Heart right ventricle (tissue), 16 donors: Measurements from ENCODE around the gene ACBD4. TPM values are rescaled to one million over a fixed set of nuclear protein-coding genes. Genes with fewer than 3 reads are reported as not detected.

Experiments
- ATAC-seq, 8 donors: fragments of 200-7000 bp; cut with Tn5 transposase; one replicate each; pipeline ENCODE4 v1.9.1; 2020; ENCODE audit warnings: mild to moderate bottlenecking in 8 of 8, moderate library complexity in 8 of 8, moderate number of reproducible peaks in 1 of 8
- DNase-seq, 2 donors: peaks; one replicate each; pipeline ENCODE4 v3.0.0-alpha.2; 2020
- H3K27ac ChIP-seq, 10 donors: fragments of 200-600 bp; sonication (generic) in 2 of 10; one replicate each; pipeline versions ENCODE4 v1.5.0 to v1.8.0; 2020 to 2022; ENCODE audit warnings: mild to moderate bottlenecking in 3 of 10
- H3K27me3 ChIP-seq, 7 donors: fragments of 200-600 bp; one replicate each; pipeline ENCODE4 v1.8.0; 2021 to 2022; ENCODE audit warnings: mild to moderate bottlenecking in 2 of 7
- H3K36me3 ChIP-seq, 9 donors: fragments of 200-600 bp; sonication (generic) in 1 of 9; one replicate each; pipeline versions ENCODE4 v1.5.0 to v1.8.0; 2020 to 2022; ENCODE audit warnings: mild to moderate bottlenecking in 2 of 9
- H3K4me1 ChIP-seq, 9 donors: fragments of 200-600 bp; sonication (generic) in 1 of 9; one replicate each; pipeline versions ENCODE4 v1.5.0 to v1.8.0; 2020 to 2022; ENCODE audit warnings: mild to moderate bottlenecking in 4 of 9
- H3K4me3 ChIP-seq, 10 donors: fragments of 200-600 bp; sonication (generic) in 2 of 10; one replicate each; pipeline versions ENCODE4 v1.5.0 to v1.8.0; 2020 to 2022; ENCODE audit warnings: mild to moderate bottlenecking in 7 of 10, moderate library complexity in 2 of 10
- H3K9me3 ChIP-seq, 11 donors: fragments of 200-600 bp in 10 of 11; sonication (generic) in 2 of 11; one replicate each; pipeline versions ENCODE4 v1.5.0 to v1.8.0; 2013 to 2022; ENCODE audit warnings: mild to moderate bottlenecking in 2 of 11, control low read depth in 1 of 11, moderate library complexity in 1 of 11
- CTCF ChIP-seq, 9 donors: fragments of 200-600 bp; sonication (generic) in 2 of 9; IDR thresholded peaks; one replicate each; pipeline versions ENCODE4 v1.5.0 to v1.8.0; 2021 to 2022; ENCODE audit warnings: antibody characterized with exemption in 9 of 9, mild to moderate bottlenecking in 5 of 9, moderate library complexity in 1 of 9
- WGBS, 2 donors: extraction: QIAGEN DNeasy Blood & Tissue Kit; methylation state at CpG; one replicate each; pipeline ENCODE4 v1.1.7; 2013; ENCODE audit warnings: inconsistent platforms in 1 of 2; 5-methylcytosine and 5-hydroxymethylcytosine counted together
- intact Hi-C, 10 donors: fragments of 100-400 bp; cut with DNase I; formaldehyde crosslinking; loops; one replicate each; pipeline versions ENCODE4 v1.11.1 to v1.14.2; 2022
- polyA plus RNA-seq, 2 donors: library from polyadenylated mRNA; stranded (reverse); fragments of 200-250 nt; gene quantifications; one replicate each; pipeline ENCODE4 v1.2.3, GENCODE V29; 2013
- total RNA-seq, 10 donors: library from RNA; stranded (reverse); fragmentation: NEBNext Ultra II Directional in 3 of 10; extraction: Animal tissue kit (Norgen Biotek cat#: 25700) in 3 of 10; gene quantifications; one replicate each; pipeline versions ENCODE4 v1.2.1 to v1.2.4, GENCODE V29; 2021 to 2023
- donor health status: Arrhythmogenic right ventricular cardiomyopathy.
- donor health status: ischemic (EF 13 %, LVEDD 7.1; RV severe dilation, severe dysfunction).
- donor health status: healthy with polysubstance abuse.
- donor health status: DM: no; HTN: yes; CAD: no.
- donor health status: DM: no; HTN: no; CAD: no.
- donor health status: ischemic (EF 25% LVEDD 6.9; RV normal size, moderate dysfunction).
- donor health status: ischemic (EF 25% LVEDD 5.7; RV mildly dilated, moderate dysfunction).
- donor health status: healthy.
- donor health status: DM: yes; HTN: yes; CAD: no.
- donor health status: Ischemic cardiomyopathy.
- donor health status: ischemic (EF 35%, LVEDD 5.7; RV mildly dilated, moderate dysfunction).
- donor health status: nonischemic (EF 11% LVEDD 7.7; RV severe dilation, severe dysfunction).
- donor health status: DM: yes; HTN: yes; CAD: no.
- donor health status: PGD.
- donor health status: ischemic (EF 29% LVEDD 5.4; RV normal size, mild dysfunction).
- donor health status: nonischemic (EF 23%, LVEDD 6.1; RV moderate dilation, normal function).

The ACBD4 gene
- total and polyA plus RNA-seq, 12 donors: 4.2 to 16.7 (median 7.3) TPM

DNA sequence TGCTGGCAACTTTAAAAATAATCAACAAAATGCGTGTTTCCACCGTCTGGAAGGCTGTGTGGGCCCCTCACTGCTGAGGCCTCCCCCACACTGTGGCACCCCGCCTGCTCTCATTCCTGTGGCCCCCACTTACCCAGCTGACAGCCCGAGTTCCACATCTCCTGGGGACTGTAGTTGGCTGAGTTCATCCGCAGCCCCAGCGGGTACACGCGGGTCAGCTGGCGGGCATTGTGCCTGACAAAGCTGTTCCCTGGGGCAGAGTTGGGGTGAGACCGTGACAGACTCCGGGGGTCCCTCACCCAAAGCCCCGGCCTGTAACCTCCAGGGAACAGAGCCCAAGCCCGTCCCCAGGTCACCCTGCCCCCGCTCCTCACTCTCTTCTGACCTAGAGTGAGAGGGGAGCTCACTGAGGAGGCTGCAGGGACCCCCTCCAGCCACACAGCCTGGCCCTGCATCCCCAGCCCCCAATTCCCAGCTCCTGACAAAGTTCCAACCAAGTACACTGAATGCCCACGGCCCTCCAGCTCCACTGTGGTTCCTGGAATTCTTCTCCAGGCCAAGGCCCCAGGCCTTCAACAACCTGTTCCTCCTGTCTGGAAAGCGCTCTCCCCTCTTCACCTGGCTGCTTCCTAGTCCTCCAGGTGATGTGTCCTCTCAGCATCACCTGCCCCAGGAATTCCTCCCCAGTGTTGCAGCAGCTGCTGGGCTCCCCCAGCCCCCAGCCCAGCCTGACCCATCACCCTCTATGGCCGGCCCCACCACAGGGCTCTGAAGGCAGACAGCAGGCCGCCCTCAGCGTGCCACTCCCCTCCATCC lies 21.2 kb upstream of the ACBD4 start:
- Histone ChIP-seq H3K27me3 (no peaks in the 10 kb centered on the region), H3K4me3 (no peak overlapping the region), H3K27ac (no peak overlapping the region), H3K36me3 (peaks cover 0 to 60% (median 0%) of the 10 kb centered on the region in 9 donors), H3K4me1 (peaks cover 5 to 32% (median 24%) of the 10 kb centered on the region in 9 donors), H3K9me3 (no peaks in the 10 kb centered on the region)
- intact Hi-C loops: loop anchor here in 1 of 10 donors (2.0 kb wide), 1 partner anchor 16 kb away; no protein-coding TSS in a partner anchor
- DNase-seq (no peak), ATAC-seq (no peak)
- TF ChIP-seq CTCF (IDR thresholded peaks at IDR 0.05): no peak
- WGBS, 2 donors: 90 to 91% methylated on average over 19 of the region's 19 CpGs

DNA sequence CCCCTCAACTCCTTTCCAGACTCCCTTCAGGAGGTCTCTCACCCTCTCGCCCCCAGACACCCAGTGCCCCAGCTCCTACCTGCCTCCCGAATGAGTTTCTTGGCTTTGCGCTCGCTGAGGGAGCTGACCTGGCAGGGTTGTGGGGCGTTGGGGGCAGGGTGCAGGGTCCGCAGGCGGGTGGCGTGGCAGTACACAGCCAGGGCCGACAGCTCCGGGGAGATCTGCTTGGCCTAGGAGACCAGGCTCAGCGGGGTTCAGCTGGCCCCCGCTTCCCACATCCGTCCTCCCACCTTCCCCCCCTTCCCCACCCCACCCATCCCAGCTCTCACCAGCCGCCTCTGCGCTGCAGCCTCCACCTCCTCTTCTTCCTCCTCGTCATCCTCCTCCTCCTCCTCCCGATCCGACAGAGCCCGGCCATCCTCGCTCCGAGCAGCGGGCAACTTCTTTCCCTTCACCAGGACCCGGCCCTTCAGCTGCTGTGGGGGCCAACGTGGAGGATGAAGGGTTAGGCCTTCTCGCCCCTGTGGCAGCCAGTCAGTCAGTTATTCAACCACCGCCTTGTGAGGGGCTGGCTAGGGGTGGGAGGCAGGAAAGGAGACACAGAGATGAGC lies 20.4 kb upstream of the ACBD4 start:
- H3K4me1 ChIP-seq: peaks cover 5 to 24% (median 16%) of the 10 kb centered on the region in 9 donors
- H3K36me3 ChIP-seq: peaks cover 0 to 68% (median 5%) of the 10 kb centered on the region in 9 donors
- TF ChIP-seq CTCF (IDR thresholded peaks at IDR 0.05): no peak
- intact Hi-C loops: loop anchor here in 1 of 10 donors (2.0 kb wide), 1 partner anchor 16 kb away; no protein-coding TSS in a partner anchor
- no peak overlapping the region for H3K27ac ChIP-seq
- DNase-seq (no peak), ATAC-seq (no peak)
- no peak overlapping the region for H3K4me3 ChIP-seq
- WGBS, 2 donors: 88 to 91% methylated on average over 25 to 26 of the region's 26 CpGs
- no peaks in the 10 kb centered on the region for H3K27me3 ChIP-seq
- no peaks in the 10 kb centered on the region for H3K9me3 ChIP-seq

DNA sequence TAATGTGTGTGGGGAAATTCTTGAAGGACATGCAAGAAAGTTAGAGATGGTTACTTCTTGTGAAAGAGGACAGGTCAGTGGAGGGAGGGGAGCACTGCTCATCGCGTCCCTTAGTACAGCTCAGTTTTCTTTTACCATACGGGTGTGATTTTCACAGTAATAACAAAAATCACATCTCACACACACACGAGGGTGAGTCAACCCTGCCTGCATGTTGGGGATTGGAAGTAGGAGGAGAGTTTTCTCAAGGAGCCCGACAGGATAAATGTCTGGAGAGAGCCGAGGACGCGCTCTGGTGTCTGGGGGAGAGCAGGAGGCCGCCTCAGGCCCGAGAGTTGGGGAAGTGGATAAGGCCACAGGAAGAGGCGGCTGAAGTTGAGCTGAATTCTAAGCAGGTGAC lies 19.6 kb upstream of the ACBD4 start:
- DNase-seq: no peak

More for the DNA sequence above, 19.6 kb upstream of the ACBD4 start:
- Histone ChIP-seq H3K36me3 (peaks cover 0 to 75% (median 5%) of the 10 kb centered on the region in 9 donors), H3K9me3 (no peaks in the 10 kb centered on the region), H3K4me3 (no peak overlapping the region), H3K4me1 (peaks cover 0 to 17% (median 11%) of the 10 kb centered on the region in 9 donors), H3K27ac (no peak overlapping the region), H3K27me3 (peaks cover 0 to 6% (median 0%) of the 10 kb centered on the region in 7 donors)
- TF ChIP-seq CTCF (IDR thresholded peaks at IDR 0.05): no peak
- 80 to 86% methylated on average over 11 of the region's 11 CpGs for WGBS, 2 donors
- no peak for ATAC-seq
- intact Hi-C loops: loop anchor here in 1 of 10 donors (2.0 kb wide), 1 partner anchor 15 kb away; no protein-coding TSS in a partner anchor
